ENCODE data around the gene COL18A1.
A peak's percentile ranks its signal among the peaks of the same experiment; 100 is the strongest.

The COL18A1 gene

GRCh38 chr21:45381036-45381787 lies 23.8 kb upstream of the COL18A1 start:
- intact Hi-C loops (cut with DNase I) = no loop called here

GRCh38 chr21:45381865-45382696 lies 22.9 kb upstream of the COL18A1 start:
- no peak for DNase-seq
- intact Hi-C loops (cut with DNase I) = no loop called here

More at GRCh38 chr21:45381036-45381787, 23.8 kb upstream of the COL18A1 start:
- DNase-seq = no peak

DNA sequence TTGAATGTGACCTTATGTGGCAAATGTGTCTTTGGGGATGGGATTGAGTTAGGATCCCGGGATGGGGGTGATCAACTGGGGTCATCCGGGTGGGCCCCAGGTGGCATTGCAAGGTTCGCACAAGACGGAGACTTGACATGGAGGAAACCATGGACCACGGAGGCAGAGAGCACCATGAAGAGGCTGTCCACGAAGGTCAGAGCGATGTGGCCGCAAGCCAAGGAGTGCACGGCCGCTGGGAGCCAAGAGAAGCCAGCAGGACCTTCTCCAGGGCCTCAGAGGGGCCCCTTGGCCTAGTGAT lies 22.3 kb upstream of the COL18A1 start:
- intact Hi-C loops (cut with DNase I) = no loop called here
- no peak for DNase-seq

GRCh38 chr21:45383111-45383614 lies 21.8 kb upstream of the COL18A1 start:
- no peak for DNase-seq
- intact Hi-C loops (cut with DNase I) = no loop called here

GRCh38 chr21:45383615-45384201 lies 21.3 kb upstream of the COL18A1 start:
- no peak for DNase-seq
- intact Hi-C loops (cut with DNase I) = no loop called here

DNA sequence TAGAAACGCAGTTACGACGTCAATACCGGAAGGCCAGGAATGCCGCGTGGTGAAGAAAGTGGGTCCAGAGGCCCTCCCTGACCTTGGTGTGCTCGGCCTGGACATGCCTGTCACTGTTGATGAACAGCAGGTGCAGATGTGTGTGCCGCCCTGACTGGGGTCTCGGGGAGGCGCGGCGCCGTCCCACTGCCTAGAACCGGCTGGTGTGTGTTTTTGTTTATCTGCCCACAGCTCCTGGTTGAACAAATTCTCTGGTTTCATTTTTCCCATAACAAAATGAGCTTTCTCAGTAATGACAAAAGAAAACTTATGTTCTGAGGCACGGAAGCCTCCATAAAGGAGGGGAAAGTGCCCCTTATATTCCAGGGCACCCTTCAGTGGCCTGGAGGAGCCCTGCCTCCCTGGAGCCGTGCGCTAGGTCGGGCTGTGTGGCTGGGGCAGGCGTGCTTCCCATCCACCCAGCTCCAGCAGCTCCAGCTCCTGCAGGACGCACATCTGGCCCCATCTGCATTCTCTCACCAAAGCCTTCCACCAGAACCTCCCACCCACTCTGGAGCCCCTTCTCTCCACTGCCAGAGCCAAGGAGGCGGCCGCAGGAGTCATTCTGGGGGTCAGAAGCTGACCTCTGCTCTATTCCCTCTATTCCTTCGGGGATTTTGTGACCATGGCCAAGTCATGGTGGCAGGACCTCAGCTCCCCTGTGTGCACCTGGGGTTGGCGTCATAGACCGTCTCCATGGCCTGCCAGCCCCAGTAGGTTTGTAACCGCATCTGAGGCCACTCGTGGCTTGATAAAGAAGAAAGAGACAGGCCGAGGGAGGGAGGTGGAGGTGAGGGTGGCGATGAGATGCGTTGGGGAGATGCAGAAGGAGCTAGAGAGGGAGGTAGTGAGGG lies 20.1 kb upstream of the COL18A1 start:
- no peak for DNase-seq
- intact Hi-C loops (cut with DNase I) = no loop called here

DNA sequence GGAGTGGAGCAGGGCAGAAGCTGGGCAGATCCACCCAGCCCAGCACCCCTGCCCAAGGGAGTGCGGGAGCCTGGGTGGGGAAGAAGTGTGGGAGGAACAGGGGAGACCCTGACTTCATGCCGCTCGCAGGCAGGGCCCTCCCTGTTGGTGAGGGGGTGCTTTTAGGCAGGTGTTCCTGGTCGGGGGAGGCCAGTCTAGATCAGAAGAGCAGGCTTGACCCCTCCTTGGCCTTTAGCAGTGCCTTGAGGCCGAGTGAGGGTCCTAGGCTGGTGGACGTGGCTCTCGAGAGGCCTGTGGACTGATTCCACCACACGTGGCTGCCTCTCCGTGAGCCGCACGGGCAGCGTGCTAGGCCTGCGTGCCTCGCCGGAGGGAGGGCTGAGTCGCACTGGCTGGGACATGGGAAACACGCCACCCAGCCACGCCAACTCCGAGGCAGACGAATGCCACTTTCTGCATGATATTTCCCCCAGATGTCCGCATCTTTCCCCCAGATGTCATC lies 19.4 kb upstream of the COL18A1 start:
- DNase-seq = no peak
- intact Hi-C loops (cut with DNase I) = no loop called here

DNA sequence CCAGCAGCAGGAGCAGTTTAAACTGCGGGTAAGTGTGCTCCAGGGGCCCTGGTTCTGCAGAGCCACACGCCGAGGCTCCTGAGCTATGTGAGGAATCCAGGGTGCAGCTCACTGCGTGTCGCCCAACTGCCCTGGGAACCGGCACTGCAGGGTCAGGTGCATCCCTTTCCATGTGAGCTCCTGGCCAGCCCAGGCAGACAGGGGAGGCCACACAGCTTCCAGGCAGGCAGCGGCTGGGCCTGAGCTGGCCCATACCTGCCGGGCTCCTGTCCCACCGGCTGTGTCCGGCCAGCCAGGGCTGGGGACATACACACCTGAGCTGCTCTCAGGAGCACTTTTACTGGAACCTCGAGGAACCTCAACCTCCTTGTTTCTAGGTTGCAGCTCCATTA lies 18.6 kb upstream of the COL18A1 start:
- intact Hi-C loops (cut with DNase I) = no loop called here
- DNase-seq = no peak

GRCh38 chr21:45386728-45387371 lies 18.1 kb upstream of the COL18A1 start:
- intact Hi-C loops (cut with DNase I) = no loop called here
- no peak for DNase-seq

- DNase-seq = no peak
- intact Hi-C loops (cut with DNase I) = no loop called here
Measured at GRCh38 chr21:45387506-45387905, 17.5 kb upstream of the COL18A1 start.

- intact Hi-C loops (cut with DNase I) = no loop called here
- DNase-seq = peak in 1 of 42 donors; percentile 14
Measured at GRCh38 chr21:45388011-45388521, 16.9 kb upstream of the COL18A1 start.

DNA sequence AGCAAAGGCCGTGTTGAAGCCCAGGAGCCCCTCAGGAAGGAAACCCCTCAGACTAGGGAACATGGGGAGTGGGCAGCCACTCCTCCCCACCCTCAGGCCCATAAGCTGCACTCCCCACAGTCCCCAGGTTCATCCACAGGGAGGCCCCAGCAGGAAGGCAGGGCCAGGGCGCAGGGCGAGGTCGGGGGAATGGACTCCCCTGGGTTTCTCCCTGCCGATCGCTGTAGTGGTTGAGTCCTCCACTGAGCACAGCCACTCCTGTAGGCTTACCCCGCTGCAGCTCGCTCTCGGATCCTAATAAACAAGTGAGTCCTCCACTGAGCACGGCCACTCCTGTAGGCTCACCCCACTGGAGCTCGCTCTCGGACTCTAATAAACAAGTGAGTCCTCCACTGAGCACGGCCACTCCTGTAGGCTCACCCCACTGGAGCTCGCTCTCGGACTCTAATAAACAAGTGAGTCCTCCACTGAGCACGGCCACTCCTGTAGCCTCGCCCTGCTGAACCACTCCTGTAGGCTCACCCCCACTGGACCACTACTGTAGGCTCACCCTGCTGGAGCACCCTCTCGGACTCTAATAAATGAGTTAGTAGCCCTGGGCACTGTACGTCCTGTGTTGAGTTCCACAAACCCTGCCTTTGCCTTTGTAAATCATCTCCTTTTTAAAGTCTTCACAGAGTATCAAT lies 16.2 kb upstream of the COL18A1 start:
- intact Hi-C loops (cut with DNase I) = no loop called here
- DNase-seq = peak in 1 of 42 donors; percentile 11

- DNase-seq = no peak
- intact Hi-C loops (cut with DNase I) = no loop called here
Measured at GRCh38 chr21:45390121-45390751, 14.7 kb upstream of the COL18A1 start.

DNA sequence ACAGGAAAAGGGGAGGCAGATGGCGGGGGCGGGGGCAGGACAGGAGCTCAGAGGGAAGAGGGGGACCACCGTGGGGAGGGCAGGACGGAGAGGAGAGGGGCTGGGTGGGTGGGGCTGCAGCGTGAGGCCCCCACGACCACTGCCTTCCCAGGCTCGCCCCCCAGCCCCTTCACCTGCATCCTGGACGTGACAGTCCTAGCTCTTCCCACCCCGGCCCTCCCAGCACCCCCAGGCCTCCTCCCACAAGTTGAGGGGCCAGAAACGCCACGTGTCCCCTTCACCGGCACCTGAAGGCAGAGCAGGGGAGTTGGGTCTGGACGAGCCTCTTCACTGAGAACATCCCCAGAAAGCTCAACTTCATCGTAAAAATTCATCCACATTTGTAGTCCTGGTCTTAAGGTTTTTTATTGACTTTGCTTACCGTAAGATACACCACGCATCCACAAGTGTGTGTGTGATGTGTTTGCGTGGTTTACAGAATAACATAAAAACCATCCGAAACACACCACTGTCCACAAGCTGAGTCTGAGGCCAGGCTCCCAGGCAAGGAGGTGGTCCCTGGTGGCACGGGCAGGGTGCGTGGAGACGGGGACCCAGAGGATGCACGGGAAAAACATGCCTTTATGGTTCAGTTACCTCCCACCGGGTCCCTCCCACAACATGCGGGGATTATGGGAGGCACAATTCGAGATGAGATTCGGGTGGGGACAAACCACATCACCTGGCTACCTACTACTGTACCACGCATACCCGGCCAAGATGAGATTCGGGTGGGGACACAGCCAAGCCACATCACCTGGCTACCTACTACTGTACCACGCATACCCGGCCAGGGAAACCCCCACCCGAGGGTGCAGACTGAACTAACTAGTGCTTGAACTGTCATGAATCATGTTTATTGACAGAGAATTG lies 13.9 kb upstream of the COL18A1 start:
- DNase-seq = no peak

GRCh38 chr21:45391743-45392572 lies 13.0 kb upstream of the COL18A1 start:
- no peak for DNase-seq
- intact Hi-C loops (cut with DNase I) = no loop called here

More for the DNA sequence above, 13.9 kb upstream of the COL18A1 start:
- intact Hi-C loops (cut with DNase I) = no loop called here

All from head of caudate nucleus (tissue), 42 donors.